ENCODE data around the gene MTUS2. TPM values are rescaled to one million over a fixed set of nuclear protein-coding genes. Genes with fewer than 3 reads are reported as not detected.

MTUS2 gene
- total RNA-seq, 1 donor from 2014 or later: not detected

DNA sequence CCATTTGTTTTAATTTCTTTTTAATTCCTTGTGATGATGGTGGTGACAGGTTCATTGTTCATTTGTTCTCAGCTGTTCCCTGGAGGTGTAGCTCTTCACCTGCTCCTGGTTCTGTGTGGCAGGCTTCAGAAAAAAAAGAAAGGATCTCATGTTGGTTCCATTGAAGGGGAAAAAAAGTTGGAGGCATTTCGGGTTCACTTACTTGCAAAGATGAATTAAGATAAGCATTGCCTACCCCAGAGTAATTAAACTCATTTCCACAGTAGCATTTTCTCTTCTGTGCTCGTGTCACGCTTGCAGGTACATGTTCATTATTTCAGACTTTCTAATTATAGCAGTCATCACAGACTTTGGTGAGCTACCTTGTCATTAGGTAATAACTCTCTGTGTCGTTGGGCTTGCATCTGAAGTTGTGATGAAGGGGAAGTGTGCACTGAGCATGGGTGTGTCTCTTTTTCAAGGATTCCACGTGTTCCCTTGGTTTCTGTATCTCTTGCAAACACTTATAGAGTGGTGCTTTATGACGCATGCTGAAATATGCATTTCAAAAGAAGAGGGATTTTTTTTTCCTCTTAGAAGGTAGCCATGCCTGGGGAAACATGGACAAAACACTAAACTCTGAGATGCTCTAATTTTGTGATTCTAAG lies 69.1 kb downstream of the MTUS2 start:
- DNase-seq (ENCODE audit: low read depth): no peak
- TF ChIP-seq, protein P1, sequence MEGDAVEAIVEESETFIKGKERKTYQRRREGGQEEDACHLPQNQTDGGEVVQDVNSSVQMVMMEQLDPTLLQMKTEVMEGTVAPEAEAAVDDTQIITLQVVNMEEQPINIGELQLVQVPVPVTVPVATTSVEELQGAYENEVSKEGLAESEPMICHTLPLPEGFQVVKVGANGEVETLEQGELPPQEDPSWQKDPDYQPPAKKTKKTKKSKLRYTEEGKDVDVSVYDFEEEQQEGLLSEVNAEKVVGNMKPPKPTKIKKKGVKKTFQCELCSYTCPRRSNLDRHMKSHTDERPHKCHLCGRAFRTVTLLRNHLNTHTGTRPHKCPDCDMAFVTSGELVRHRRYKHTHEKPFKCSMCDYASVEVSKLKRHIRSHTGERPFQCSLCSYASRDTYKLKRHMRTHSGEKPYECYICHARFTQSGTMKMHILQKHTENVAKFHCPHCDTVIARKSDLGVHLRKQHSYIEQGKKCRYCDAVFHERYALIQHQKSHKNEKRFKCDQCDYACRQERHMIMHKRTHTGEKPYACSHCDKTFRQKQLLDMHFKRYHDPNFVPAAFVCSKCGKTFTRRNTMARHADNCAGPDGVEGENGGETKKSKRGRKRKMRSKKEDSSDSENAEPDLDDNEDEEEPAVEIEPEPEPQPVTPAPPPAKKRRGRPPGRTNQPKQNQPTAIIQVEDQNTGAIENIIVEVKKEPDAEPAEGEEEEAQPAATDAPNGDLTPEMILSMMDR (IDR thresholded peaks at IDR 0.05; ENCODE audit: insufficient read depth, low read length, severe bottlenecking): no peak
- Histone ChIP-seq H3K36me3 (ENCODE audit: control insufficient read depth, insufficient read depth, low read length) (no peaks in the 10 kb centered on the region), H3K27me3 (ENCODE audit: control insufficient read depth, insufficient read depth, low read length) (no peaks in the 10 kb centered on the region), H3K4me3 (ENCODE audit: low read depth, low read length) (no peak overlapping the region)
- no peak for FAIRE-seq

DNA sequence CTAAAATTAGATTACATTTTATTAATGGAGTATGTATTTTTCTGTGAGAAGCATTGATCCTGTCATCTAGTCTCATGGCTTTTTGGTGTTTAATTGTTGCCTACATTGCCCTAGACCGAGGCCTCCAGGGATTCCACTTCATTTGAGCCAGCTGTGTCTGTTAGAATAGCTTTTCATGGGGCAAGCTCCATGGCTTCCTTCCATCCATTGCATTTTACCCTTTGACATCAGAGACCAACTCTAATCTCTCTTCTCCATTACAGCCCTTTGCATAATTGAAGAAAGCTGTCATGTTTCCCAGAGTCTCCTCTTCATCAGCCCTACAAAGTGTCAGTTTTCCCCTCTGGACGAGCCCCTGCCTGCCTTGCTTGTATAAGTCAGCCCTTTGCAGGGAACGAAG lies 70.6 kb downstream of the MTUS2 start:
- Histone ChIP-seq H3K36me3 (ENCODE audit: control insufficient read depth, insufficient read depth, low read length) (no peaks in the 10 kb centered on the region), H3K4me3 (ENCODE audit: low read depth, low read length) (no peak overlapping the region), H3K27me3 (ENCODE audit: control insufficient read depth, insufficient read depth, low read length) (no peaks in the 10 kb centered on the region)
- no peak for DNase-seq (ENCODE audit: low read depth)
- FAIRE-seq: no peak
- TF ChIP-seq, protein P1 (IDR thresholded peaks at IDR 0.05; ENCODE audit: insufficient read depth, low read length, severe bottlenecking): no peak

DNA sequence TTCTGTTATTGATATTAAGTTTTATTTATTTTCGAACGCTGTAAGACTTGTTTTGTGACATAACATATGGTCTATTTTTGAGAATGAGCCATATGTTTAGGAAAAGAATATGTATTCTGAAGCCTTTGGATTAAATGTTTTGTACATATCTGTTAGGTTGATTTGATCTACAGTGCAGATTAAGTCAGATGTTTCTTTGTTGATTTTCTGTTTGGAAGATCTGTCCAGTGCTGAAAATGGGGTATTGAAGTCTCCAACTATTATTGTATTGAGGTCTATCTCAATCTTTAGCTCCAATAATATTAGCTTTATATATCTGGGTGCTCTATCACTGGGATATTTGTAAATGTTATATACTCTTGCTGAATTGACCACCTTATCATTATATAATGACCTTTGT lies 97.9 kb downstream of the MTUS2 start:
- FAIRE-seq (no peak), DNase-seq (ENCODE audit: low read depth) (no peak)
- TF ChIP-seq, protein P1 (IDR thresholded peaks at IDR 0.05; ENCODE audit: insufficient read depth, low read length, severe bottlenecking): no peak
- Histone ChIP-seq H3K4me3 (ENCODE audit: low read depth, low read length) (no peak overlapping the region), H3K36me3 (ENCODE audit: control insufficient read depth, insufficient read depth, low read length) (no peaks in the 10 kb centered on the region), H3K27me3 (ENCODE audit: control insufficient read depth, insufficient read depth, low read length) (no peaks in the 10 kb centered on the region)

DNA sequence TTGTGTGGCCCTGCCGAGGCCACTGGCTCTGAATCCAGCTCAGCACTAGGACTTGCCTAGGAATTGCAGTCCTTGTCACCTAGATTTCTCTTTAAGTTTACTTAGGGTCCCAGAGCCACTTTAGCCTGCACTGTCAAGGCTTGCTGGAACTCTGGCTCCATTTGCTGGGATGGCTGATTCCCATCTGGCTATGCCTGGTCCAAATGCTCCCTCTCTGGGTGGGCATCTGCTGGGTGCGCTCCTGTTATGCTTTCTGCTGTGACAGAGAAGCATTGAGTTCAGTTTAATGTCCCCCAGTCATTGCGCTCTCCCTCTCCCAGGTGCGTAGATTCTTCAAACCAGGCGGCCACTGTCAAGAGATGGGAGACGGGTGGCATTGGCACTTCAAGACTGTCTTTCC lies 102.2 kb downstream of the MTUS2 start:
- FAIRE-seq: no peak
- TF ChIP-seq, protein P1 (IDR thresholded peaks at IDR 0.05; ENCODE audit: insufficient read depth, low read length, severe bottlenecking): no peak
- no peak for DNase-seq (ENCODE audit: low read depth)

DNA sequence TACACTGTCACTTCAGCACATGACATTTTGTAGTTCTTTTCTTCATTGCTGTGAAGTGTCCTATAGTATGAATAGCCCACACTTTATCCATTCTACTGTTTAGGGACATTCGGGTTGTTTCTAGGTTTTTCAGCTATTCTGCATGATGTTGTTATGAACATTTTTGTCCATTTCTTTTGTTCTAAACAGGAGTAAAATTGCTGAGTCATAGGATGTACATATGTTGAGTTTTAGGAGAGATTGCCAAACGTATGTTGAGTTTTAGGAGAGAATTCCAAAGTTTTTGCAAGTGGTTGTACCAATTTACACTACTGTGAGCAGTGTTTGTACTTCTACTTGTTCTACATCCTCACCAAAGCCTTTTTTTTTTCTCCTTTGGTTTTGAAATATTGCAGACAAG lies 115.0 kb downstream of the MTUS2 start:
- Histone ChIP-seq H3K27me3 (ENCODE audit: control insufficient read depth, insufficient read depth, low read length) (no peaks in the 10 kb centered on the region), H3K36me3 (ENCODE audit: control insufficient read depth, insufficient read depth, low read length) (no peaks in the 10 kb centered on the region), H3K4me3 (ENCODE audit: low read depth, low read length) (no peak overlapping the region)
- TF ChIP-seq, protein P1 (IDR thresholded peaks at IDR 0.05; ENCODE audit: insufficient read depth, low read length, severe bottlenecking): no peak
- DNase-seq (ENCODE audit: low read depth) (no peak), FAIRE-seq (no peak)

More for the DNA sequence above, 102.2 kb downstream of the MTUS2 start:
- Histone ChIP-seq H3K4me3 (ENCODE audit: low read depth, low read length) (no peak overlapping the region), H3K27me3 (ENCODE audit: control insufficient read depth, insufficient read depth, low read length) (no peaks in the 10 kb centered on the region), H3K36me3 (ENCODE audit: control insufficient read depth, insufficient read depth, low read length) (no peaks in the 10 kb centered on the region)

DNA sequence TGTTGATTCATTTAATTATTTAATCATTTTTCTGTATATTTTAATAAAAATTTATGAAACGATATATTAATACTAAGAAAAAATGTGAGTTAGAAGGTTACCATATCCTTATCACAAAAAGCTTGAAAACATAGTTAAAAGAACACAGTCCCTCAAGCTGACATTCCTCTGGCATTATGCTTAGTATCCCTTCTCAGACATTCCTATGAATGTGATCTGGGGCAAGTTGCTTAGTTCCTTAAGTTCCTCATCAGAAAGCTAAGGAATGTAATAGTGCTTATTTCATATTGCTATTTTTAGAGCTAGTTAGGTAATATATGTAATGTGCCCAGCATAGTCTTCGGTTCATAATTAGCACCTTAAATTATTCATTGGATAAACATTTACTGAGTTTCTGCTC lies 122.8 kb downstream of the MTUS2 start:
- H3K36me3 ChIP-seq (ENCODE audit: control insufficient read depth, insufficient read depth, low read length): no peaks in the 10 kb centered on the region
- H3K27me3 ChIP-seq (ENCODE audit: control insufficient read depth, insufficient read depth, low read length): no peaks in the 10 kb centered on the region
- FAIRE-seq (no peak), DNase-seq (ENCODE audit: low read depth) (no peak)
- H3K4me3 ChIP-seq (ENCODE audit: low read depth, low read length): no peak overlapping the region
- TF ChIP-seq, protein P1 (IDR thresholded peaks at IDR 0.05; ENCODE audit: insufficient read depth, low read length, severe bottlenecking): no peak

All from bronchial epithelial cell (primary cell).